BE2C (cell line): ENCODE data around the gene FXYD4.
A peak's percentile ranks its signal among the peaks of the same experiment; 100 is the strongest.

Experiments used
- DNase-seq: peaks from one replicate; pipeline ENCODE4 v3.0.0-alpha.2; 2020
- H3K27me3 ChIP-seq: fragments of 250-450 bp; sonication (Bioruptor Pico); 2 replicates; pipeline ENCODE4 v1.5.1; 2020; ENCODE audit warnings: mild to moderate bottlenecking
- H3K36me3 ChIP-seq: fragments of 250-450 bp; sonication (Bioruptor Pico); 2 replicates; pipeline ENCODE4 v1.5.1; 2020; ENCODE audit warnings: mild to moderate bottlenecking
- H3K4me1 ChIP-seq: fragments of 250-450 bp; sonication (Bioruptor Pico); 2 replicates; pipeline ENCODE4 v1.5.1; 2020
- H3K4me3 ChIP-seq: 2 replicates; pipeline ENCODE4 v1.5.1; 2011; ENCODE audit warnings: low read depth, low read length
- H3K9me3 ChIP-seq: fragments of 250-450 bp; sonication (Bioruptor Pico); 2 replicates; pipeline ENCODE4 v1.5.1; 2020
- TF ChIP-seq, protein P1 (sequence below): IDR thresholded peaks from 2 replicates; pipeline ENCODE4 v1.5.1; 2012; ENCODE audit warnings: mild to moderate bottlenecking, low read depth, low read length

The FXYD4 gene

DNA sequence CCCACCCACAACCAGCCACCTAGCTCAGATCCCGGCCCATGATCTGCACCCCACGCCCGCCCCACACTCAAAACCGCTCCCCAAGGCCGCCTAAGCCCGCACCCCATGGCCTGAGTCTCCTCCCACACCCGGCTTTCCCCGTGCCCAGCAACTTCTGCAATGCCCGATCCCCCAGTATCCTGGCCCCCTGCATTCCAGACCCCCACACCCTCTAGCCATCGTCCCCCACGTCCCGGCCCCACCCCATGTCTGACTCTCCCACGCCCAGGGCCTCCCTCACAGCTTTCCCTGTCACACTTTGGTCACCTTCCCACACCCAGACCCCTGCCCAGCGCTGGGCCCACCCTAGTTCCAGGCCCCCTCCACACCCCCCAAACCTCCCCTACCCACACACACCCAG is 20.1 kb upstream of the FXYD4 start:
- TF ChIP-seq, protein P1, sequence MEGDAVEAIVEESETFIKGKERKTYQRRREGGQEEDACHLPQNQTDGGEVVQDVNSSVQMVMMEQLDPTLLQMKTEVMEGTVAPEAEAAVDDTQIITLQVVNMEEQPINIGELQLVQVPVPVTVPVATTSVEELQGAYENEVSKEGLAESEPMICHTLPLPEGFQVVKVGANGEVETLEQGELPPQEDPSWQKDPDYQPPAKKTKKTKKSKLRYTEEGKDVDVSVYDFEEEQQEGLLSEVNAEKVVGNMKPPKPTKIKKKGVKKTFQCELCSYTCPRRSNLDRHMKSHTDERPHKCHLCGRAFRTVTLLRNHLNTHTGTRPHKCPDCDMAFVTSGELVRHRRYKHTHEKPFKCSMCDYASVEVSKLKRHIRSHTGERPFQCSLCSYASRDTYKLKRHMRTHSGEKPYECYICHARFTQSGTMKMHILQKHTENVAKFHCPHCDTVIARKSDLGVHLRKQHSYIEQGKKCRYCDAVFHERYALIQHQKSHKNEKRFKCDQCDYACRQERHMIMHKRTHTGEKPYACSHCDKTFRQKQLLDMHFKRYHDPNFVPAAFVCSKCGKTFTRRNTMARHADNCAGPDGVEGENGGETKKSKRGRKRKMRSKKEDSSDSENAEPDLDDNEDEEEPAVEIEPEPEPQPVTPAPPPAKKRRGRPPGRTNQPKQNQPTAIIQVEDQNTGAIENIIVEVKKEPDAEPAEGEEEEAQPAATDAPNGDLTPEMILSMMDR: no peak
- no peak for DNase-seq
- H3K9me3 ChIP-seq: no peaks in the 10 kb centered on the region
- H3K4me1 ChIP-seq: no peaks in the 10 kb centered on the region
- no peaks in the 10 kb centered on the region for H3K27me3 ChIP-seq
- H3K4me3 ChIP-seq: no peak overlapping the region
- H3K36me3 ChIP-seq: no peaks in the 10 kb centered on the region

DNA sequence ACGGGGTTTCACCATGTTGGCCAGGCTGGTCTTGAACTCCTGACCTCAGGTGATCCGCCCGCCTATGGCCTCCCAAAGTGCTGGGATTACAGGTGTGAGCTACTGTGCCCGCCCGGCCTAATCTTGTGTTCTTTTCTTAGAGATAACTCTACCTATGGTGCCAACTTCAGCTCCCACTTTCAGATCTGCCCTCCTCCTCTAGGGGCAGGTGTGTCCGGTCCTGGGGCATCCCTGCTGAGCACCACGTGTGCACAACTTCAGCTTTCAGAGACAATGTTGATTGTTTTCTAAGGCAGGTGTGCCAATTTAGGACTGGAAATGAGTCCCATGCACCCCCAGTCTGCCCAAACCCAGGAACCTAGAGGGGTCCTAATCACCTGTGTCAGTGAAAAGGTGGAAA is 18.5 kb upstream of the FXYD4 start:
- no peaks in the 10 kb centered on the region for H3K4me1 ChIP-seq
- H3K4me3 ChIP-seq: no peak overlapping the region
- DNase-seq: no peak
- TF ChIP-seq, protein P1: no peak
- H3K36me3 ChIP-seq: no peaks in the 10 kb centered on the region
- H3K9me3 ChIP-seq: no peaks in the 10 kb centered on the region
- H3K27me3 ChIP-seq: no peaks in the 10 kb centered on the region

DNA sequence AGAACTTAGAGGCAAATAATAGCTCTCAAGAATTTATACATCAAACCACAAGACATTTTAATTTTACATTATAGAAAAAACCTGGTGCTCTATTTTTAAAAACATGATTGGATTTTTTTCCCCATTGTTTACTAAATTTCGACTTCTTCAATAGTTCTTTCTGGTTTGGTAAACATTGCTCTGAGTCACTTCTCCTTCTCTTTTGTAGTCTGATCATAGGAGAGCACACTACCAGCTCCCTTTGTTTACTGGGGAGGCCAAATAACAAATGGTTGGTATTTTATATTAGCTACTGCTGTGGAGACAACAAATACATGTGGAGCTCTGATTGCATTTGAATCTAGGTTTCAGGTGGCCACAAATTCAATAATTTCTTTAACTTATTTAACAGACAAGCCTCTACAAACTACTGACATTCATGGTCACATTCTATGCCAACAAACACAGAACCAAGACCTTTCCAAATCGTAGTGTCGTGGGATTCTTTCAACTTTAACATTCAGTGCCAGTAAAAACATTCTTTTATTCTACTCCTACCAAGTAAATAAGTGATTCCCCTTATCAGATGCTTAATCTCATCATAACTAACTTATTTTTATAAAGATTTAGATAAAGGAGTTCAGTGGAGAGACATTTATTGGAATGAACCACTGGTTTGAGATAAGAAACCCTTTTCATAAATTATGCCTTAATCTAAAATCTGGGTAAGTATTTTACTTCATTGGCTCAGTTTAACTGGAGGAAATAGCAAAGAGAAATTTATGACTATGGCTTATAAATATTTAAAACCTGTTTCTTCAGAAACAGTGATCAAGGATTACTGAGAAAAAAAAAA is 17.7 kb upstream of the FXYD4 start:
- no peaks in the 10 kb centered on the region for H3K9me3 ChIP-seq
- no peaks in the 10 kb centered on the region for H3K27me3 ChIP-seq
- no peak for DNase-seq
- TF ChIP-seq, protein P1: no peak
- H3K4me1 ChIP-seq: no peaks in the 10 kb centered on the region
- H3K4me3 ChIP-seq: no peak overlapping the region
- H3K36me3 ChIP-seq: no peaks in the 10 kb centered on the region

DNA sequence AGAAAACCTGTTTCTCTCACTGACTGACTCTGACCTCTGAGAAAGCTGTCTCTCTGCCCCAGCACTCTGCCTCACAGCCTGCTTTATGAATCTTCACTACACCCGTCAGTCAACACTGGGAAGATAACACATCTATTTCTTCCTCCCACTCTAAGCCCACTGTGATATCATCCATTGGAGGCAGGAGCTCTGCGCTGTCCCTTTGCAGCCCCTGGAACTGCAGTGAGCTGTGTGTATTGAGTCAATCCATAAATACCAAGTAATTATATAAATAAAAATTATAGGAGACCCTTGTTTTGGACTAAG is 17.2 kb upstream of the FXYD4 start:
- Histone ChIP-seq H3K27me3 (no peaks in the 10 kb centered on the region), H3K4me3 (no peak overlapping the region), H3K9me3 (no peaks in the 10 kb centered on the region), H3K4me1 (no peaks in the 10 kb centered on the region), H3K36me3 (no peaks in the 10 kb centered on the region)
- TF ChIP-seq, protein P1: no peak
- DNase-seq: peak; percentile 22

DNA sequence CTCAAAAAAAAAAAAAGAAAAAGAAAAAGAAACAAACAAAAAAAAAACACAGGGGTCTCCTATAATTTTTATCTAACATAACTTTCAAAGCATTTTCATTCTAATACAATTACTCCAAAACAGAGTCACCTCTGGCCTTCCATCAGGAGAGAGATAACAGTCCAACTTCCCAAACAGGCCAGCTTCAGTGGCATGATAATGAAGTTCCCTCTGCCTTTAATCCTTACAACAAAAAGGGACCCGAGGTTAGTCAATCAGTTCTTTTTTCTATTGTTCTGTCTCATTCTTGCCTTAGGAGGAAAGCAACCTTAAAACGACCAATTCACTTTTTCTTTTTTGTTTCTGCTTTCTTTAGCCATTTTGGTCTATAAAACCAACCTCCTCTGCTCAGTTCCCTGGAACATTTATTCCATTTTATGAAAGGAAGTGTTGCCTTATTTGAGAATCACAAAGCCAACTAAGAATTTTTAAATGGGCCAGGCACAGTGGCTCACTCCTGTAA is 16.5 kb upstream of the FXYD4 start:
- Histone ChIP-seq H3K27me3 (no peaks in the 10 kb centered on the region), H3K36me3 (no peaks in the 10 kb centered on the region), H3K4me3 (no peak overlapping the region), H3K4me1 (no peaks in the 10 kb centered on the region), H3K9me3 (no peaks in the 10 kb centered on the region)
- DNase-seq: no peak
- TF ChIP-seq, protein P1: no peak

DNA sequence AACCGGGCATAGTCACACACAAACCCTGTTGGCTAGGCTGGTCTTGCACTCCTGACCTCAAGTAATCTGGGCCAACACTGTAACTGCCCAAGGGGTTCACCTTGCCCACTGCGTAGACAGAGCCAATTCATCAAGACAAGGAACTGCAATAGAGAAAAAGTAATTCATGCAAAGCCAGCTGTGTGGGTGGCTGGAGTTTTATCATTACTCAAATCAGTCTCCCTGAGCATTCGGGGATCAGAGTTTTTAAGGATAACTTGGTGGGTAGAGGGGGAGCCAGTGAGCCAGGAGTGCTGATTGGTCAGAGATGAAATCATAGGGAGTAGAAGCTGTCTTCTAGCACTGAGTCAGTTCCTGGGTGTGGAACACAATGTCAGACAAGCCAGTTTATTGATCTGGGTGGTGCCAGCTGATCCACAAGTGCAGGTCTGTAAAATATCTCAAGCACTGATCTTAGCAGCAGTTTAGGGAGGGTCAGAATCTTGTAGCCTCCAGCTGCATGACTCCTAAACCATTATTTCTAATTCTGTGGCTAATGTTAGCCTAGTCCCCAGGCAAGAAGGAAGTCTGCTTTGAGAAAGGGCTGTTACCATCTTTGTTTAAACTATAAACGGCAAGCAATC is 15.6 kb upstream of the FXYD4 start:
- Histone ChIP-seq H3K4me3 (no peak overlapping the region), H3K36me3 (no peaks in the 10 kb centered on the region), H3K4me1 (no peaks in the 10 kb centered on the region), H3K9me3 (no peaks in the 10 kb centered on the region), H3K27me3 (no peaks in the 10 kb centered on the region)
- no peak for DNase-seq
- TF ChIP-seq, protein P1: no peak
